Measurements from ENCODE around the gene PCSK4. TPM values are rescaled to one million over a fixed set of nuclear protein-coding genes. Genes with fewer than 3 reads are reported as not detected.

The PCSK4 gene
- polyA plus RNA-seq, 4 donors = 4.5 to 13.0 (median 8.8) TPM

GRCh38 chr19:1495799-1496713 is 5.9 kb upstream of the PCSK4 start:
- Histone ChIP-seq H3K4me1 (ENCODE audit: control insufficient read depth in 3 of 3, insufficient read depth in 2 of 3, low read depth in 1 of 3, low read length in 2 of 3) (peaks cover 0 to 60% (median 4%) of the 10 kb centered on the region in 3 donors), H3K4me3 (ENCODE audit: low read depth in 1 of 3, low read length in 3 of 3) (no peak overlapping the region), H3K36me3 (ENCODE audit: control insufficient read depth in 3 of 3, insufficient read depth in 2 of 3, low read depth in 1 of 3, low read length in 3 of 3) (peaks cover 0 to 38% (median 0%) of the 10 kb centered on the region in 3 donors), H3K9me3 (ENCODE audit: control insufficient read depth in 2 of 2, insufficient read depth in 1 of 2, low read depth in 1 of 2, low read length in 1 of 2) (peaks cover 0 to 5% of the 10 kb centered on the region in 2 donors), H3K27ac (ENCODE audit: low read depth in 1 of 3, low read length in 2 of 3) (no peak overlapping the region), H3K27me3 (ENCODE audit: control insufficient read depth in 3 of 3, insufficient read depth in 3 of 3, low read length in 3 of 3) (peaks cover 0 to 6% (median 5%) of the 10 kb centered on the region in 3 donors)
- 81 to 86% (median 86%) methylated on average over 36 to 40 of the region's 40 CpGs for whole genome bisulfite sequencing, 3 donors
- DNase-seq (no peak), FAIRE-seq (no peak)

GRCh38 chr19:1495051-1495798 is 5.1 kb upstream of the PCSK4 start:
- FAIRE-seq = no peak
- no peak overlapping the region for H3K27ac ChIP-seq (ENCODE audit: low read depth in 1 of 3, low read length in 2 of 3)
- DNase-seq = no peak
- H3K27me3 ChIP-seq (ENCODE audit: control insufficient read depth in 3 of 3, insufficient read depth in 3 of 3, low read length in 3 of 3) = peaks cover 0 to 6% (median 5%) of the 10 kb centered on the region in 3 donors
- H3K4me3 ChIP-seq (ENCODE audit: low read depth in 1 of 3, low read length in 3 of 3) = no peak overlapping the region
- 87 to 88% (median 88%) methylated on average over 37 of the region's 37 CpGs for WGBS, 3 donors
- peaks cover 0 to 58% (median 4%) of the 10 kb centered on the region in 3 donors for H3K4me1 ChIP-seq (ENCODE audit: control insufficient read depth in 3 of 3, insufficient read depth in 2 of 3, low read depth in 1 of 3, low read length in 2 of 3)
- H3K36me3 ChIP-seq (ENCODE audit: control insufficient read depth in 3 of 3, insufficient read depth in 2 of 3, low read depth in 1 of 3, low read length in 3 of 3) = peaks cover 0 to 38% (median 0%) of the 10 kb centered on the region in 3 donors
- peaks cover 0 to 5% of the 10 kb centered on the region in 2 donors for H3K9me3 ChIP-seq (ENCODE audit: control insufficient read depth in 2 of 2, insufficient read depth in 1 of 2, low read depth in 1 of 2, low read length in 1 of 2)

- Histone ChIP-seq H3K4me3 (ENCODE audit: low read depth in 1 of 3, low read length in 3 of 3) (no peak overlapping the region), H3K27me3 (ENCODE audit: control insufficient read depth in 3 of 3, insufficient read depth in 3 of 3, low read length in 3 of 3) (peaks cover 0 to 6% (median 5%) of the 10 kb centered on the region in 3 donors), H3K27ac (ENCODE audit: low read depth in 1 of 3, low read length in 2 of 3) (peak overlapping the region; percentile 65 to 82 (median 80)), H3K4me1 (ENCODE audit: control insufficient read depth in 3 of 3, insufficient read depth in 2 of 3, low read depth in 1 of 3, low read length in 2 of 3) (peaks cover 2 to 66% (median 8%) of the 10 kb centered on the region in 3 donors), H3K9me3 (ENCODE audit: control insufficient read depth in 2 of 2, insufficient read depth in 1 of 2, low read depth in 1 of 2, low read length in 1 of 2) (no peaks in the 10 kb centered on the region), H3K36me3 (ENCODE audit: control insufficient read depth in 3 of 3, insufficient read depth in 2 of 3, low read depth in 1 of 3, low read length in 3 of 3) (peaks cover 0 to 38% (median 0%) of the 10 kb centered on the region in 3 donors)
- FAIRE-seq = no peak
- WGBS, 3 donors = 26 to 48% (median 33%) methylated on average over 15 of the region's 15 CpGs
- DNase-seq = peak in 1 of 2 donors; percentile 62
Observed at GRCh38 chr19:1494115-1494815, 4.1 kb upstream of the PCSK4 start.

- Histone ChIP-seq H3K27ac (ENCODE audit: low read depth in 1 of 3, low read length in 2 of 3) (peak overlapping the region; percentile 65 to 97 (median 80)), H3K36me3 (ENCODE audit: control insufficient read depth in 3 of 3, insufficient read depth in 2 of 3, low read depth in 1 of 3, low read length in 3 of 3) (peaks cover 0 to 32% (median 0%) of the 10 kb centered on the region in 3 donors), H3K4me3 (ENCODE audit: low read depth in 1 of 3, low read length in 3 of 3) (peak overlapping the region in 2 of 3 donors; percentile 81 to 97), H3K4me1 (ENCODE audit: control insufficient read depth in 3 of 3, insufficient read depth in 2 of 3, low read depth in 1 of 3, low read length in 2 of 3) (peaks cover 2 to 59% (median 8%) of the 10 kb centered on the region in 3 donors), H3K9me3 (ENCODE audit: control insufficient read depth in 2 of 2, insufficient read depth in 1 of 2, low read depth in 1 of 2, low read length in 1 of 2) (no peaks in the 10 kb centered on the region), H3K27me3 (ENCODE audit: control insufficient read depth in 3 of 3, insufficient read depth in 3 of 3, low read length in 3 of 3) (peaks cover 0 to 6% (median 5%) of the 10 kb centered on the region in 3 donors)
- DNase-seq (peak; percentile 77 to 92), FAIRE-seq (no peak)
- WGBS, 3 donors = 21 to 59% (median 26%) methylated on average over 10 of the region's 10 CpGs
Observed at GRCh38 chr19:1492474-1493006, 2.4 kb upstream of the PCSK4 start.

GRCh38 chr19:1491849-1492170 is 1.7 kb upstream of the PCSK4 start:
- Histone ChIP-seq H3K36me3 (ENCODE audit: control insufficient read depth in 3 of 3, insufficient read depth in 2 of 3, low read depth in 1 of 3, low read length in 3 of 3) (peaks cover 0 to 25% (median 0%) of the 10 kb centered on the region in 3 donors), H3K4me1 (ENCODE audit: control insufficient read depth in 3 of 3, insufficient read depth in 2 of 3, low read depth in 1 of 3, low read length in 2 of 3) (peaks cover 2 to 51% (median 8%) of the 10 kb centered on the region in 3 donors), H3K9me3 (ENCODE audit: control insufficient read depth in 2 of 2, insufficient read depth in 1 of 2, low read depth in 1 of 2, low read length in 1 of 2) (no peaks in the 10 kb centered on the region), H3K27ac (ENCODE audit: low read depth in 1 of 3, low read length in 2 of 3) (peak overlapping the region; percentile 65 to 97 (median 80)), H3K4me3 (ENCODE audit: low read depth in 1 of 3, low read length in 3 of 3) (peak overlapping the region in 2 of 3 donors; percentile 81 to 97), H3K27me3 (ENCODE audit: control insufficient read depth in 3 of 3, insufficient read depth in 3 of 3, low read length in 3 of 3) (peaks cover 0 to 6% (median 2%) of the 10 kb centered on the region in 3 donors)
- DNase-seq = peak; percentile 37 to 53
- FAIRE-seq = no peak
- WGBS, 3 donors = 21 to 41% (median 33%) methylated on average over 12 of the region's 12 CpGs

GRCh38 chr19:1491114-1491848 is 1.1 kb upstream of the PCSK4 start, which contains the start of gene REEP6:
TSS of gene REEP6 (plus strand) at chr19:1491181. CDS start at chr19:1491270, 89 bp downstream.
- H3K36me3 ChIP-seq (ENCODE audit: control insufficient read depth in 3 of 3, insufficient read depth in 2 of 3, low read depth in 1 of 3, low read length in 3 of 3) = peaks cover 0 to 20% (median 0%) of the 10 kb centered on the region in 3 donors
- DNase-seq (no peak), FAIRE-seq (no peak)
- no peaks in the 10 kb centered on the region for H3K9me3 ChIP-seq (ENCODE audit: control insufficient read depth in 2 of 2, insufficient read depth in 1 of 2, low read depth in 1 of 2, low read length in 1 of 2)
- peak within 1 kb of the TSS; percentile 87 to 97 (median 88) for H3K27ac ChIP-seq (ENCODE audit: low read depth in 1 of 3, low read length in 2 of 3)
- peaks cover 0 to 6% (median 2%) of the 10 kb centered on the region in 3 donors for H3K27me3 ChIP-seq (ENCODE audit: control insufficient read depth in 3 of 3, insufficient read depth in 3 of 3, low read length in 3 of 3)
- peak within 1 kb of the TSS; percentile 25 to 97 (median 81) for H3K4me3 ChIP-seq (ENCODE audit: low read depth in 1 of 3, low read length in 3 of 3)
- peaks cover 2 to 46% (median 8%) of the 10 kb centered on the region in 3 donors for H3K4me1 ChIP-seq (ENCODE audit: control insufficient read depth in 3 of 3, insufficient read depth in 2 of 3, low read depth in 1 of 3, low read length in 2 of 3)
- 2 to 4% (median 3%) methylated on average over 59 to 73 of the region's 73 CpGs for WGBS, 3 donors

- peaks cover 0 to 6% (median 2%) of the 10 kb centered on the region in 3 donors for H3K27me3 ChIP-seq (ENCODE audit: control insufficient read depth in 3 of 3, insufficient read depth in 3 of 3, low read length in 3 of 3)
- no peaks in the 10 kb centered on the region for H3K9me3 ChIP-seq (ENCODE audit: control insufficient read depth in 2 of 2, insufficient read depth in 1 of 2, low read depth in 1 of 2, low read length in 1 of 2)
- H3K4me3 ChIP-seq (ENCODE audit: low read depth in 1 of 3, low read length in 3 of 3) = peak overlapping the region; percentile 25 to 59 (median 57)
- DNase-seq (no peak), FAIRE-seq (no peak)
- H3K27ac ChIP-seq (ENCODE audit: low read depth in 1 of 3, low read length in 2 of 3) = peak overlapping the region; percentile 70 to 88 (median 87)
- peaks cover 0 to 4% (median 0%) of the 10 kb centered on the region in 3 donors for H3K36me3 ChIP-seq (ENCODE audit: control insufficient read depth in 3 of 3, insufficient read depth in 2 of 3, low read depth in 1 of 3, low read length in 3 of 3)
- H3K4me1 ChIP-seq (ENCODE audit: control insufficient read depth in 3 of 3, insufficient read depth in 2 of 3, low read depth in 1 of 3, low read length in 2 of 3) = peaks cover 2 to 30% (median 6%) of the 10 kb centered on the region in 3 donors
- 17 to 20% (median 17%) methylated on average over 37 of the region's 37 CpGs for WGBS, 3 donors
Observed at GRCh38 chr19:1489463-1490310, 463 bp downstream of the PCSK4 start.
